ENCODE measurements around the gene VEZF1. TPM values are rescaled to one million over a fixed set of nuclear protein-coding genes. Genes with fewer than 3 reads are reported as not detected.

VEZF1 gene
- total RNA-seq, 1 experiment from 2014 or later: 49.3 TPM

DNA sequence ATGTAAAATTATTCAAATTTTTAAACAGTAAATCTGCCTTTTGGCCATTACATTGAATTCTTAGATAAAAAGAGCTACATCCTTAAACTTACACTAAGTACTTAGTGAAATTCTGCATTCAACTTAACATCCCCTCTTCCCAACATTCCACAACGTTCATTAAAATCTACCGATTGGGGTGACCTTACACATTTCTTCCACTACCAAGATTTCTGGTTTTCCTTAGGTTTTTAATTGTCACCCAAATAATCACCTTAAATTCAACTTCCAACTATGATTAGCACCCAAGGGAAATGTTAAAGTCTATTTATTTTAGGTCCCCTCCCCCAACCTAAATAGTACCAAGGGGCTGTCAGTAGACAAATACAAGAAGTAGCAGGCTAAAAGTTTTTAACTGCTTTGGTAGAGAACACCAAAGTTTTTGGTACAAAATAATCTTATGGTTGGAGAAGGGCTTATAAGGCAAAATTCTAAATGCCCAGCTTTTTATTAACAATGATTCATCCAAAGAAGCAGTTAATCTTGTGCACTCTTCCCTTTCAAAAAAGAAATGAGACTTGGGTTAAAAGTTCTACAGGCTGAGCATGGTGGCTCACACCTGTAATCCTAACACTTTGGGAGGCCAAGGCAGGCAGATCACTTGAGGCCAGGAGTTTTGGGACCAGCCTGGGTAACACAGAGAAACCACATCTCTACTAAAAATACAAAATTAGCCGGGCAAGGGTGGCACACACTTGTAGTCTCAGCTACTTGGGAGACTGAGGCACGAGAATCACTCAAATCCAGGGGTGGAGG lies 14.3 kb upstream of the VEZF1 start:
- in situ Hi-C loops (cut with HindIII; ENCODE audit: low pct_unique_long_range_greater_than_20kb, low sequenced_read_pairs): no loop called here
- DNase-seq (ENCODE audit: low read depth, low spot score): no peak

DNA sequence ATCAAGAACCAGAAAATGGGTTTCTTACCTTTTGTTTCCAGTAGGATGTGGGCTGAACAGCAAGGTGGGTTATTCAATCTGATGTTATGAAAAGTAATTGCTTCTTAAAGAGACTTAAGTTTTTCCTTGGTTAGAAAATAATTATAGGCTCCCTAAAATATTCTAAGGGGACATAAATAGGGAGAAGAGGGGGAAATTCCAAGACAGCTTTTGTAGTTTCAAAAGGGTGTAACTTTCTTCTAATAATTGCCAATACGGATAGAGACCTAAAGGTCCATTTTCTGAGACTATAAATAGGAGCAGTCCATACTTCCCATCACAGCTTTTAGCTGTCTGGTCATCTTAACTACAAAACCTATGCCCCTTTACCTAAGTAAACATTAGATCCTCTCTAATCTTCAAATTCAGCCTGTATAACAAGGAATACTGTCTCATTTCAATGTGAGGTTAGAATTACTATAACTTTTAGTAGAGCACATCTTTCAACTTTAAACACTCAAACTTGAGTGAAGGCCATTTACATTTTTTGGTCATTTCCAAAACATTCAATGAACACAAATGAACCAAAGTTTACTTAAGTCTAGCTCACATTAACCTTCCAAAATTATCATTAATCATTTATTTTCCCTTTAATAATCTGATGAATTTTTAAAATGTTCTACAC lies 13.5 kb upstream of the VEZF1 start:
- DNase-seq (ENCODE audit: low read depth, low spot score): no peak
- in situ Hi-C loops (cut with HindIII; ENCODE audit: low pct_unique_long_range_greater_than_20kb, low sequenced_read_pairs): no loop called here

DNA sequence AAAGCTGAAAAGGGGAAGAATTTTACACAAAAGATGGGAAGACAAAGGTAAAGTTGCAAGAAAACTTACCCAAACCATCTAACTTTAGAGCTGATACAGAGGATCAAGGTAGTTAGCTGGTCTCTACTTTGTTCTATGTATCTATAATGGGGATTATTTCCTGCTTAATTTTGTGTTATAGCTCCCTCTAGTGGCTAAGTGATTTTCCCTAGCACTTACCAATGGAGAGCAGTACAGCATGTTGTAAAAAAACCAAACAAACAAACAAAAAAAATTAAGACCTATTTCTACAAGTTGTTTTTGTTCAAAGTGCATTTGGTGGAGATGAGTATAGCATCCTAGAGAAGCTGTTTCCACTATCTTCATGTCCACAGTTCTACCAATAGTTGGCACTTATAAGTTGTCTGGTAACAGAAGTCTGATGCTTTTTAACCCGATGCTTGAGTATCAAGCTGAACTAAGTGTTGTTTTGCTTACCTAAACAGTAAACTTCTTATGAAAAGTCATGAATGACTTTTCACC lies 11.5 kb upstream of the VEZF1 start:
- DNase-seq (ENCODE audit: low read depth, low spot score): peak; percentile 88
- in situ Hi-C loops (cut with HindIII; ENCODE audit: low pct_unique_long_range_greater_than_20kb, low sequenced_read_pairs): no loop called here

DNA sequence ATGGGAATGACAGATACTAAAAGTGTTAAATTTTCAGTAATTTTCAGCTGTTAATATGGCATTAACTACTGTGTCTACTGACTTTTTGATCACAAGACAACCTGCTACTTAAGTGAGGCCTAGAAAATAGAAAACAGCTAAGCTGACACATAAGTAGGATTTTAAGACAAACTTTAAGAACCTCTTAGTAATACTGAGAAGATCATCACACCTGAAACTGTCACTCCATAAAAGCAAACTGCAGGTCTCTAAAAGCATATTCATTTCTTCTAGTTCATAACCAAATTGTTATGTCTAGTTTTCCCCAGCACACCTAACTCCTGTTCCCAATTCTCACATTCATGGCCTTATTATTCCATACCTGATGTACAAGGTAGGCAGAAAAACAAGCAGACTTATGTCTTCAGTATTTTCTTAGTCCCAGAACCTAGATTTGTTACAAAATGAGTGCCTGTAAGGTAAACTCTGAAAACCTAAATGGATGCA lies 11.0 kb upstream of the VEZF1 start:
- no peak for DNase-seq (ENCODE audit: low read depth, low spot score)
- in situ Hi-C loops (cut with HindIII; ENCODE audit: low pct_unique_long_range_greater_than_20kb, low sequenced_read_pairs): no loop called here

DNA sequence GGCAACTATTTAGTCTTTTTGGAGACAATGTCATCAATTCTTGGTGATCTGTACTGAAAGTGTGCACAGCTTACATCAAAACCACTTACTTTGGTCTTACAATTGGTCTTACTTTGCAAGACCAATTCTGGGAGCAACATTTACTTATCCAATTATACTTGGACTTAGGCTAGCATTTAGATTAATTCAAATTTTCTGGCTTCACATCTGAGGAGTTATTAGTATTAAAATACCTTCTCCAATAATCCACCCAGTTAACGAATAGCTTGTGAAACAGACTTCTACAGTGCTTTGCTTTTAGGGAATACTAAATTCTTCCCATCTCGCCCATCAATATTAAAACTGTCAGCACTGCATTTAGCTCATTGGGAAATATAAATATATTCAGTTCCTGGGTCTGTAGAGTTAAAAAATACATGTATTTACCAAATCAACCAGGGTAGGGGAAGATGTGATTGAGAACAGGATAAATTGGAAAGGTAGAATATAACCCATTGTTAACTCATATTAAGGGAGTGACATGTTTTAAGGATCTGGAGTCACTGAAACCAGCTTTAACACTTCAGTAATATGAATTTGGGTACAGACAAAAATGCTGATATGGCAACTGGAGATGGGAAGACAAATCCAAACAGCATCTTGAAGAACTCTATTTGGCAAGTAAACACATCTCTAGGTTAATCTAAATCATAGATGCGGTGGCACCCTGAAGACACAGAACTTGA lies 9.2 kb upstream of the VEZF1 start:
- no peak for DNase-seq (ENCODE audit: low read depth, low spot score)
- in situ Hi-C loops (cut with HindIII; ENCODE audit: low pct_unique_long_range_greater_than_20kb, low sequenced_read_pairs): no loop called here

DNA sequence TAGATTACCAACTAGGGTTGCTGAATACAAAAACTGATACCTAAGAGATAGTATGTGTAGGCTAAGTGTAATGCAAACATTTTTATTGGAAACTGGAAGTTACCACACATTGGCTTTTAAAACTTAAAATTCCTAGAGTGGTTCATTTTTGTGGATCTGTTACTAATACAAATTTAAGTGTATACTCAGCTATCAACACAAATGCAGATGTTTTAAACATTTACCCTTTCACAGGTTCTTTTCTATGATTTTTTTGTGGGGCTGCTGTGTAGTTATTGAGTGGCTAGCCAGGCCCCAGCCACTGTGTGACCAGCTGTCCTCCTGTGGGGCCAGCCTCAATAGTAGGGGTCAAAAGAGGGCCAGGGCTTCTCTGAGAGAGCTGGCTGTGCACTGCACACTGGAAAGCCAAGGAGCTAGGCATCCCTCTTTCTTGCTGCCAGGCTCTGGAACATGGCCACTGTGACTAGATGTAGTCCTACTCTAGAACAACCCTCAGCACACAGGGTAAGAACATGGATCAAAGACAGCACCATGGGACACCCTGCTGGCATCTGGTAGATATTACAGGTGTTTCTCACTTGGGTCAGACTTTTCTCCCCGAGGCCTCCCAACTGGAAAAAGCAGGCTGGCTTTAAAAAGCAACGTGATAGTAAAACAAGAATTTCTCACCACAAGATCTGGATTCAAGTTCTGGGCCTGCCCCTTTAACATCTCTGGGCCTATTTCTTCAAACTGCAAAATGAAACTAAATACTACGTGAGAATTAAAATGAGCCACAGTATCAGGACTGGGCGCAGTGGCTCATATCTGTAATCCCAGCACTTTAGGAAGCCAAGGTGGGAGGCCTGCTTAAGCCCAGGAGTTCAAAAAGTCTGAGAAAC lies 7.3 kb upstream of the VEZF1 start:
- in situ Hi-C loops (cut with HindIII; ENCODE audit: low pct_unique_long_range_greater_than_20kb, low sequenced_read_pairs): no loop called here
- peak; percentile 89 for DNase-seq (ENCODE audit: low read depth, low spot score)

DNA sequence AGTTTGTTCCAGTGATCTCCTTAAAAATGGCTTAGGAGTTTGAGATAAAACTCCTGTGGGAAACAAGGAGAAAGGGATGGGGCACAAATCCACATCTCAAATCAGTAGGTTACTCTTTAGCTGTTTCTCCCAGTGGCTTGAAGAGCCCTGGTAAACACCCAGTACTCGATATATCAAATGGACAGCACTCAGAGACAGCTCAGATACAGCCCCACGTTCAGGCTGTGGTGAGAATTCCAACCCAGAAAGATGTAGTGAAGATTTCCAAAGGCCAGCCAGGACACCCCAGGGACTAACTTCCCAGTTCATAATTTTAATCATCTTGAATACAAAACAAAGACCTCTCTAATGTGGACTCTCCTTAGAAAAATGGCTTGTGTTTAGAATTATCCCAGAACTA lies 6.4 kb upstream of the VEZF1 start:
- in situ Hi-C loops (cut with HindIII; ENCODE audit: low pct_unique_long_range_greater_than_20kb, low sequenced_read_pairs): no loop called here
- DNase-seq (ENCODE audit: low read depth, low spot score): no peak

DNA sequence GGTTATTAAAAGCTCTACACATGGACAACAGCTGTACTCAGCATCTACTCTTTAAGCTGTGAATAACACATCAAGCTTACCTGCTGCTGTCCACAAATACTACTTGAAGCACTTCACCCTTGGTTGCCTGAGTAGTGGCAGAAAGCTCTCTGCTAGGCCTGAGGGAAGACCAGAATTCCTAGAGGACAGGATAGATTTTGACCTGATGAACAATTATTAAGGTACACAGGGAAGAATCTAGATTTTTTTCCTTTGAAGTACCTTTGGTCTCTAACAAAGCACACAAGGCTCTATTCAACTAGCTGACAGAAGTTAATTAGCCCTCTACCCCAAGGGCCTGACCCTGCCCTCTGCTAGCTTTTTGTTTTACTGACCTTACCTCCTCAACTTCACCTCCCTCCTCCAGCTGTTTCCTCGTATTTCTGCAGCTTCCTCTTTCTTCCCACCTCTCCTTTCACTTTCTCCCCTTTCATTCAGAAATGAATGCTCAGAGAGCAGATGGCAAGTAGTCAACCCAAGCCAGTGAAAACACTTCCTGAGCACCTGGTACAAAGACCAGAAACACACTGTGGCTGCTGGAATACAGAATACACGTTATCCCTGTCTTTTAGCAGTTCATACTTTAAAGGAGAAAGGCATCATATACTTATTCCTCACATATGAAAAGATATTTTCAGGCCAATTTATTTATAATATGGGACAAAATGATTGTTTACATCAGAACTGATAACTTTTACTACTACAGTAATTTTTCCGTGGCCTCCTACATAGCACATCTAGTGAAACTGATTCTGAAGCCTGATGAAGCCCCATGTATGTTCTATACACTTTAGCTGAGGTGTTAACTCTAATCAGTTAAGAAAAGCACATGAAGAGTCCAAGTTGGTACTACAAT lies 5.7 kb upstream of the VEZF1 start:
- no peak for DNase-seq (ENCODE audit: low read depth, low spot score)
- in situ Hi-C loops (cut with HindIII; ENCODE audit: low pct_unique_long_range_greater_than_20kb, low sequenced_read_pairs): no loop called here

DNA sequence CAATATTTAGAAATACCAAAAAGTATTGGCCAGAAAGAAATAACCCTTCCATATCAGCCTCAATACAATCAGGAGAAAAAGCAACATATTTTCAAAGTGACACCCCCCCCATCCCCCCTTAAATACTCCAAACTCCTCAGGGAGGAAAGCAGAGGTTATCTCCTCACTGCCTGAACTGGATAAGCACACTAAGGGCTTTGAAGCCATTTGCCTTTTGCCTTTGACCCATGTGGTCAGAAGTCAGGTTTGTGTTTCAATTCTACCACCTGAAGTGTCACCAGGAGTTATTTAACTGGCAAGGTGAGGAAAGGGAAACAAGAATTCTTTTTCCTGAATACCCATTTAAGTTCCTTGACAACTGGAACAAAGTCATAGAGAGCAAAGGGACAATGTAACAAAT lies 3.5 kb upstream of the VEZF1 start:
- no peak for DNase-seq (ENCODE audit: low read depth, low spot score)
- in situ Hi-C loops (cut with HindIII; ENCODE audit: low pct_unique_long_range_greater_than_20kb, low sequenced_read_pairs): no loop called here

DNA sequence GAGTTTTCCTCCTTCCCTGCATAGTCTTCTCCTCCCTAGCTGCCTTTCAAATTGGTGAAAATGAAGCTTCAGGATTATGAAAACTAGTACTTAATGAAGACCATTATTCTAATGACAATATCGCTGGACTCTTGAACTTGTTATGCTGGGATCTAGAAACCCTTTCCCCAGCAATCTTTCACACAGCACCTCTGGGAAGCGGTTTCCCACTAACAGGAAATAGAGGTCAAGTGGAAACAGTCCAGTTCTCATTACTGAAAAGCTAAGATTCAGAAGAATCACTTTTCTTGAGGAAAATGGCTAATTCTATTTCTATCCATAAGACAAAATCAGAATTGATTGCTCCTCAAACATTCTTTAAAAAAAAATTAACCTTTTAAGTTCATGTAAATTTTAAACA lies 2.0 kb upstream of the VEZF1 start:
- in situ Hi-C loops (cut with HindIII; ENCODE audit: low pct_unique_long_range_greater_than_20kb, low sequenced_read_pairs): no loop called here
- no peak for DNase-seq (ENCODE audit: low read depth, low spot score)

DNA sequence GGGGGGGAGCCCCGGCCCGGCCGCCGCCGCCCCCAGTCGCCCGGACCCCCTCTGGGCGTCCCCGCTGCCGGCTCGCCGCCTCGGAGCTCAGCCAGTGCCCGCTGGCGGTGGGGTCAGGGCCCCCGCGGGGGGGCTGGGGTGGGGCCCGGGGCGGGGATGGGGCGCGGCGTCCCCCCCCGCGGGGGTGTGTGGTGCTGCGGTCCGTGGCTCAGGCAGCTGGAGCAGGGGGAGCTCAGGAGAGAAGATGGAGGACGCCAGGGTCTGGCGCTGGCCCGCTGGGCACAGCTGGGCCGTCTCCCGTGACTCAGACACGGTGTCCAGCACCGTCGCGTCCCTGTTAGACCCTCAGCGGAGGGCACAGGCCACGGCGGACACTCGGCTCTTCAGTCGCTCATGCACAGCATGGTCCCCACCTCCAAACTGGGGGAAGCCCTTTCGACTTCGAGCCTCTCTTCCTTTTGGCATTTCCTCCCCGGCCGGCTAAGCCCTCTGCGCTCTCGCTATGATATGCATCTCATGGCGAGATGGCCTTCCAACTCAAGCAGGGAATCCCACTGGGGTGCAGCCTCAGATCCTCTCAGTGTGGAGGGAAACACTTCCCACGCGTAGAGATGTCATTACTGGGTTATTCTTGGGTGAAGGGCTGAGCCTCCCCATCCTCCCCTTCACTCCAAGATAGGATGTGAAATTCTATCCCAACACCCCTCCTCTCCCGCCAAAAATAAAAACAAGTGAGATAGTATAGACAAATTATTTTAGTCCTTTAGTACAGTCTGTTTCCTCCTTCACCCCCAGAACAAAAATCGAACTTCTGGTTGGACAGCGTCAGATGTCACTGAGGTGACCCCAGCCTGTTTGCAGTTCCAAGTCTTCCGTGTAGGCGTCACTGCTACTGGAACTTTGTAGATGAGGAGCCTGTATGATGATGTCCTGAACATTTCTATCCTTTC lies 522 bp upstream of the VEZF1 start:
- in situ Hi-C loops (cut with HindIII; ENCODE audit: low pct_unique_long_range_greater_than_20kb, low sequenced_read_pairs): no loop called here
- peak; percentile 64 for DNase-seq (ENCODE audit: low read depth, low spot score)

DNA sequence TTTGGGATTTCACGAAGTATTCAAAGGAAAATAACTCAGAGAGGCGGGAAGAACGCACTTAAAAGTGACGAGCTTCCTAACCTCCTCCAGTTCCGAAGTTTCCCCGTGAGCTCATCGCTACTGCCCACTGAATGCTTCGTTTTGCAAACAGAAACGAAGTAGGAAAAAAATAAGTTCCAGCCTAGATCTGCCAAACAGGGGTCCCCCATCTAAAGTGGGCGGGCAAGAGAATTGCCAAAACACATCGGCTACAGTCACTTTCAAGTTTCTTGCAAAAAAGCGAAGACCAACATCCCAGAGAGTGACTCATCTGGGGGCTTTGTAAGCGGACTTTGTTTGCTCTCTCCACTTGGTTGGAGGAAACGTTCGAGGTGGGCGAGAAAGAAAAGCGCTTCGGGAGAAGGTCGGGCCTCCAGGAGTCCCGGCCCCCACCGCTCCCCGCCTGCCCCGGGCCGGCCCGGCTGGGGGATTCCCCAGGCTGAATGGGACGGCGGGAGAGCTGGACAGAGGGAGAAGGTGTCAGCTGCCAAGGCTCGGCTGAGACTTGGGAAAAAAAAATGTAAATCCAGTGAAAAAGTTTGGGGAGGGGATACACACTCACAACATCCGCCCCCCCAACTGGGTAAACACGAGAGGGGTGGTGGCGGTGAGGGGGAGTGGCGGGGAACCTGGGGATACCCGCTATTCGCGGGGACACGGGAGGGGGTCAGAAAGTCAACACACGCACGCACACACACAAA lies 1.0 kb downstream of the VEZF1 start:
- DNase-seq (ENCODE audit: low read depth, low spot score): peak; percentile 41
- in situ Hi-C loops (cut with HindIII; ENCODE audit: low pct_unique_long_range_greater_than_20kb, low sequenced_read_pairs): no loop called here

DNA sequence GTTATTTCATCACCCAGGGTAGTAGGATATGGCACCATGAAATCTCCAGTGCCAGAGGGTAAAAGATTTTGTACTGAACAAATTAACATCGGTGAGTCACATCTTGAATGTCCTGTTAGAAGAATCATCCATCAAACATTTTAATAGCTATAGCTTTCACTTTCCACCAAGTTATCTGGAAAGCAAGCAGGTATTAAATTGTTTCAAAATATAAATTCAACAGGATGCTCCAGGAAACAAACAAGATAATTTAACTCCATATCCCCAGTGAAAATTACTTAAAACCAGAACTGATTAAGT lies 2.4 kb downstream of the VEZF1 start:
- DNase-seq (ENCODE audit: low read depth, low spot score): no peak
- in situ Hi-C loops (cut with HindIII; ENCODE audit: low pct_unique_long_range_greater_than_20kb, low sequenced_read_pairs): no loop called here

DNA sequence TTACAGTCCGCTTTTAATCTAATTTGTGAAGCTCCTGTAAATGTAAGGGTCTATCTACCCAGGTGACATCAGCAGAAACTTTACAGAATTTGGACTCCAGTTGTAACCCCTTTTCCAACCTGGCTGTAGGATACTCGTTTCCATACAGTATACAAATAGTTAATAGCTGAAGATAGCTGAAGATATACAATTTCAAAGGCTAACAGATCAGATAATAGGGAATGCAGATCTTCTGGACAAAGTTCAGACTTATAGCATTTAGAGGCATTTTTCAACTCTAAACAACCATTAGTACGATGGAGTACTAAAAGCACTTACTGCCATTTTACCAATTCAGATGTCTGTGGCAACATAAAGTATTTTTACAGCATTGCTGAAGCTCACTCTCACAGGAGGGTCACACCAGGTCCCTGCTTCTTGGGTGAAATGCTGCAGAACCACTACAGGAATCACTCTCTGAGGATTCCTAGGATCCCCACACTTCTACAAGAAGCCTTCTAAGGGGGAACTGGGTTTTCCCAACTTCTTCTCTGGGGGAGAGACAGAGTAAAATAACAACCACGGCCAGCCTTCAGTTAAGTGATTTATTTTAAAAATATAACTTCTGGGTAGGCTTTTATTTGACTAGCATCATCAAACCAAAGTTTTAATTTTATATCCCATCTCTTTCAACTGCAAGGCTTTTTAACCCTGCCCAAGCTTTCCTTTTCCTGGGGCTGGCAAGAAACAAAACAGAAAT lies 2.9 kb downstream of the VEZF1 start:
- in situ Hi-C loops (cut with HindIII; ENCODE audit: low pct_unique_long_range_greater_than_20kb, low sequenced_read_pairs): no loop called here
- DNase-seq (ENCODE audit: low read depth, low spot score): no peak
